ENCODE measurements around the gene OBSL1.

DNA sequence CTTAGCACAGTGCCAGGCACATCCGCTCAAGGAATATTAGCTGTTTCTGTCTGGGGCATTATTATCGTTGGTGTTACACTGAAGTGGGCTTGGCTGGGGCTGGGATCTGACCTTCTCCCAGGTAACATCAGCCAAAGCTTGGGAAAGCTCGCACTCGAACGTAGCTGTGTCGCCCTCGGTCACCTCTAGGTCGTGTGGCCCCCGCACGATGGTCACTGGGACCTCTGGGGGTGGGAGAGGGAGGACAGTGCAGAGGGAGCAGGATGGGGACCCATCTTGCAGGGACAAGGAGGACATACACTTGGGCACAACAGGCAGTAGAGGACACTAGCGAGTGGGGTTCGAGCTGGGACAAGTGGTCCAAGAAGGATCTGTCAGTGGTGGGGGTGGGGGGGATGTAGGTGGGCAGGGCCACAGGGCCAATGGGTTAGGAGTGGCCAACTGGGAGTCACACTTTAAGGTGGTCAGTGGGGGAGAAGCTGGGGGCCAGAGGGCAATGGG lies 17.8 kb downstream of the OBSL1 start:
- TF ChIP-seq POLR2A (IDR thresholded peaks at IDR 0.05; ENCODE audit: low read depth, low read length) (no peak), POLR2AphosphoS5 (IDR thresholded peaks at IDR 0.05; ENCODE audit: low read depth, low read length) (no peak), TAF1 (IDR thresholded peaks at IDR 0.05; ENCODE audit: borderline replicate concordance, low read depth, low read length) (no peak)
